NAMALWA (cell line): ENCODE results near the gene ANXA8L1.
"Not testable (repeated sequence)": the region's sequence is repeated elsewhere in the genome, so short reads cannot be mapped to it uniquely, and the experiment has no call there.

Experiments
- DNase-seq: peaks from one replicate; pipeline ENCODE4 v3.0.0-alpha.2; 2015; ENCODE audit warnings: low spot score

The ANXA8L1 gene

DNA sequence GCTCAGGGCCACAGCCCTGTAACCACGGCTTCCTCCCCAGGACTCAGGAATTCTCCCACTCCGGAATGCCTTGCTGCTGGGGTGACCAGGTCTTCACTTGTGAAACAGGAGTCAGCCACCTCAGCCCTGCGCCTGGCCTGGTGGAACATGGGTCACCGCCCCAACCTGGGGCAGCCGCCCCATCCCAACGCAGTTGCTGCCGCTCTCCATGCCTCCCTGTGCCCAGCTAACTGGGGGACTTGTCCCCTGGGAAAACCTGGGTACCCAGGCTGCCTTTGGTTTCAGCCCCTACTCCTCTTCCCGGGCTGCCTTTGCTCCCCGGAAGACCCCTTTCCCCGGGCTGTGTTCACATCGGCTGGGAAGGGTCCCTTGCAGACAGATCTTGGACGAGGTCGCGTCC, 22.2 kb downstream of the ANXA8L1 start:
- not testable (repeated sequence) for DNase-seq

DNA sequence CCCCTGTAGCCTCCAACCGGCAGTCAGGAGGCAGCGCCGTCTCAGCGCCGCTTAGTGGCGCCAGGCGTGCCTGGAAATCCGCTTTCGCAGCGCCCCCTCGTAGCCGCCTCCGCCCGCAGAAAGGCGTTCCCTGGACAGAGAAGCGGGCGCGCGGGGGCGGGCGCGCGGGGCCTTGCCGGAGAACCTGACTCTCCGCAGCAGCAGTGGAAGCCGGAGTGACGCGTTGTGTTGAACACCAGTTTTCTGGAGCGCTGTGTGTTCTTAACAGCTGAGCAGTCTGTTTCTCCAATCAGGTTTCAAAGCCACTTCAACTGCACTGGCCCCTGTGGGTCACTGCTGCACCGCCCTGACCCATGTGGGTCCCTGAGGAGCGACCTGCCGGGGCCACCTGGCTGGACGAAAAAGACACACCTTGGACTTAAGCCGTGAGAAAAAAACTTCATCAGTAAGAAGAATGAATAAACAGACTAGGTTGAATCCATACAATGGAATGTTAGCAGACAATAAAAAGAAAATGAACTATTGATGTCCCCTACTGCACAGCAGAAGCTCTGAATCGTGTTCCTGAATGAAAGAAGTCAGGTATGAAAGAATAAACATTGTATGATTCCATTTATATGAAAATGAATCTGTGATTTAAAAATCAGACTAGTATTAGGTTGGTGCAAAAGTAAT, 22.8 kb downstream of the ANXA8L1 start:
- DNase-seq = not testable (repeated sequence)

DNA sequence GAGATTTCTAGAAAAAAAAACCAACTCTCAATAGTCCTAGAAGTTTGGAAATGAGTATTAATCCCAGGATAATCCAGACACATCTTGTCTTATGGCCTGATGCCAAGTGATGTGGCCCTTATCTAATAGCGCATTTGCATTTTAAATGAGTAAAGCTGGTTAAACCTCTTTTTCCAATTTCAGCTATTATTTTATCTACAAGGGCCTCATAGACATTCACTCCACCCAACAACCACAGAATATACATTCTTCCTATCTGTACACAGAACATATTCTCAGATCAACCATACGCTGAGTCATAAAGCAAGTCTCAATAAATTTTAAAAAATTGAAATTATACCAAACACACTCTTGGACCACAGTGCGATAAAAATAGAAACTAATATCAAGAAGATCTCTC, 34.0 kb downstream of the ANXA8L1 start:
- DNase-seq = not testable (repeated sequence)

DNA sequence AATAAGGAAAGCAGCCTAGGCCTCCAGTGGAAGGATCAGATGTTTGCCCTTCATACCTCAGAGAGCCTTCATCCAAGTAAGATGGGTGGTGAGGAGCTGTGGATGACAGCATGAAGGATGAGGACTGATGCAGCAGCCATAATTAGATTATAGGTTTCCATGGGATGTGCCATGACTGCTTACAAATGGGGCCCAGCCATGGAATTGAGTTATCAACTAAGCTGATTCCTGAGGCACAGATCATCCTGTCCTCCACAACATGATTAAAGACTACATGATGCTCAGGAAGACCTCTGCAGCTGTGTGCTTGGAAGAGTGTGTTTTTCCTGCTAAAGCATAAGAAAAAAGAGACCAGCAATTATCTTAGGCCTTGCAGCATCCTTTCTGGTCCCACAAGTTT, 35.5 kb downstream of the ANXA8L1 start:
- not testable (repeated sequence) for DNase-seq

DNA sequence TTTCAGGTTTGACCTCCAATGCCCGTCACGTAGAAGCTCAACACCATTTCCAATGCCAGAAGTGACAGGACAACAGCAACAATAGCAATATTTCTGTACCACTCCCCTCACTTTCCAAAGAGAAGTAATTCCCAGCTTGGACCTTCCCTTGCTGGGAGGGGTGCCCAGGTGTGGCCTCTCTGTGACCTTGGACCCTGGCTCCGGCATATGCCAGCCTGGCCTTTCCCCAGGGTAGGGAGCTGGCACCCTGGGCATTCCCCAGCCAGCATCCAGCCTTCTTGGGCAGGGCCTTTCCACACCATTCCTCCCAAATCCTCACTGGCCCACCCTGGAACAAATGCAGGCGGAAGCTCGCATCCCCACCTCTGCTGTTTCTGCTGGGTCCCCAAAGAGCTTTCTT, 37.1 kb downstream of the ANXA8L1 start:
- DNase-seq = not testable (repeated sequence)

DNA sequence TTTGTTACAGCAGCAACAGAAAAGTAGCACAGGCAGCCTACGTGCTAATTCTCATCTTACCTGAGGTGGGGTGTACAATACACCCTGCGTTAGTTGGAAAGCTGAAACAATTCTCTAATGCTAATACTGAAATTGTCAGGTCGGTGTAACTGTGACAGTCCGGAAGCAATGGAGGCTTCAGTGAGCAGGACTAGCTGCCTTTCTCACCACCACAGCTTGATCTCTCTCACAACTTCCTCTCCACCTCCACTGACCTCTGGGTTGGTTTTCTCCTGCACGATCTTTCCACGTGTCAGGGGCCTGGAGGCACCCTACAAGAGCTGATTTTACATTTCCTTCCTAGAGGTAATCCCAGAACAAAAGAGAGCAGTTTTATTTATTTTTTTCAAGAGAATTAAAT, 39.7 kb downstream of the ANXA8L1 start:
- DNase-seq = not testable (repeated sequence)

DNA sequence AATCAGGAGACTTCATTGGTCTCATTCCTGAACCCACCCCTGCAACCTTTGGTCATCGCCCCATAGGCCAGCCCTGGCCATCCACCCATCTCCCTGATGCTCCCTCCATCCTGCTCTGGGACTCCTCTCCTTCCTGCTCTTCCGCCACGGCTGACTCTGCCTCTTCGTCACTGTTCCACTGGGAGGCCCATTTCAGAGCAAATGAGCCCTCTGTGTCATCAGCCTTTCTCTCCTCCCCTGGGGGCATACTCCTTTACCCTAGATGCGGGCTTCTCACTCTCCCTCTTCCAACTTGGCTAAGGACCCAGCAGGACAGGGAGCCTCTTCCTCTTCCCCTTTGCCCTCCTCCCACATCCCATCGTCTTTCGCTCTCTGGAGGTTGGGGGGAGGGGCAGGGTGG, 42.7 kb downstream of the ANXA8L1 start:
- not testable (repeated sequence) for DNase-seq

DNA sequence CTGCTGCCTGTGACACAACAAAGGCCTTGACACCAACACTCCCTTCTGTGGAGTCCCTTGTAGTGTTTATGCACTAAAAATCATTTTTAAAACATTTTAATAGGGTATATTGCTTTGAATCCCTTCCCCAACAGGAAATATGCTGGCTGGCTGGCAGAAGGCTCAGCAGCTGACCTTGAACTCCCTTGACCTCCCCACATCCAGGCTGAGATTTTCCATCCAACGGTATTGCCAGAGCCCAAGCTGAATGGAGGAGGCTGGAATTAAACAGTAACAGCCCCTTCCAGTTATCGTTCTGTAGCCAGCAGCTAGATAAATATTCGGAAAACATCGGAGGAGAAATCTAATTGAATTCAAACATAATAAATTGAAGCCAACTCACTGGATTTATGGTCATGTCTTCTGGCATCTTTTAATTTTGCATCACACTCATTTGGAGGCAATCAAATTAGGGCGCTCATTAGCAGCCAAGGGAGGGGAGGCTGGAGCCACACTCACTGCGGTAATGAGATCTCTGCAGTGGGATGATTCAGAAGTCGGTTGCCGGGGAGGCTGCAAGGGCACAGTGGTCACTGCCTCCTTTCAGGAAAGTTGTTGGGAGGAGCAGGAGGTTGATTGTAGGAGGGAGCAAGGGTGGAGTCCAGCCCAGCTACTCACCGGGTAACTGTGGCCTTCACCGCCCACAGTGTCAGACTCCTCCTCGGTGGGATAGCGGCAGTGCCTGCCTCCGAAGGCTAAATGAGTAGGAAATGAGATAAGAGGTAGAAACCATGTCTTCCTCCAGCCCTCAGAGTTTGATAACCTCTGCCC, 44.2 kb downstream of the ANXA8L1 start:
- DNase-seq = not testable (repeated sequence)

DNA sequence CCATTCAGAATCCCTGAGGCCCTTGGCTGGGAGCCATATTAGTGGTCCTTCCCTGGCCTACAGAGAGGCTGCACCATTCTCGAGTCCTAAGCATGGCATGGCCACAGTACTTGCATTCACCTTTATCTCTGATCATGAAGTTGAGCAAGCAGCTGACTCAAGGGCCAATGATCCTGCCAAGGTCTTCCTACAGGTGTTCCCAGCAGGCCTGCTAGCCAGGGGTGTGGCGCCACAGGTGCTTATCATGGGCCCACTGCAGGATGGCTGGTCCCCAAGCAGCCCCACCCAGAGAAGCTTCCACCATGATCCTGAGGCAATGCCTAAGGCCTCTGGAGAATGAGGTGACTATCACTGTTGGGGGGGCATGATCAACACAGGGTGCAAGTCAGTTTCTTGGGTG, 48.0 kb downstream of the ANXA8L1 start:
- DNase-seq = not testable (repeated sequence)

DNA sequence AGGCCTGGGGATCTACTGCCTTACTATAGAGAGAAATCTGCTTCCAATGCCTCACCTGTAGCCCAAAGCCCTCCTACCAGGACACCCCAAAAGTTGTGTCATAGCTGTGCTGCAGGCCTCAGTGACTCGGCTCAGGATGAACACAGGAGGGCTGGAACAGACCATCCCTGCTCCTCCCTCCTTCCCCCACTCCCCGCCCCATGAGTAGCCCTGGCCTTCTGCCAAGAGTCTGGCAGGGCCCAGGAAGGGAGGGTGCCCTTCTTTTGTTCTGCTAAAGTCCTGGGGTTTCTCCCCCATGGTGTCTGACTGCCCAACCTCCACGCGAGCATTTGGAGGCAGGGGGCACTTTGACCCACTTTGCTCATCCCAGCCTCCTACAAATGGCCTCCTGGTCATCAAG, 65.4 kb downstream of the ANXA8L1 start:
- DNase-seq = not testable (repeated sequence)
